Gastrocnemius medialis (tissue), 4 donors: Measurements from ENCODE around the gene KMO.

ENCODE experiments used
- POLR2A ChIP-seq, 2 donors: fragments of 450-650 bp; IDR thresholded peaks; one replicate each; pipeline ENCODE4 v1.6.1; 2017; ENCODE audit warnings: antibody characterized with exemption in 2 of 2, mild to moderate bottlenecking in 2 of 2, moderate library complexity in 2 of 2
- TF ChIP-seq, protein P1 (sequence below), 5 experiments: fragments of 450-650 bp in 3 of 5; fragments of 200-600 bp in 2 of 5; sonication (generic) in 2 of 5; IDR thresholded peaks in 4 of 5; conservative IDR thresholded peaks in 1 of 5; 1 replicate in 4 of 5; 2 replicates in 1 of 5; pipeline ENCODE4 v1.5.1; 2016 to 2019; ENCODE audit warnings: antibody characterized with exemption in 5 of 5, mild to moderate bottlenecking in 3 of 5, moderate library complexity in 3 of 5

DNA sequence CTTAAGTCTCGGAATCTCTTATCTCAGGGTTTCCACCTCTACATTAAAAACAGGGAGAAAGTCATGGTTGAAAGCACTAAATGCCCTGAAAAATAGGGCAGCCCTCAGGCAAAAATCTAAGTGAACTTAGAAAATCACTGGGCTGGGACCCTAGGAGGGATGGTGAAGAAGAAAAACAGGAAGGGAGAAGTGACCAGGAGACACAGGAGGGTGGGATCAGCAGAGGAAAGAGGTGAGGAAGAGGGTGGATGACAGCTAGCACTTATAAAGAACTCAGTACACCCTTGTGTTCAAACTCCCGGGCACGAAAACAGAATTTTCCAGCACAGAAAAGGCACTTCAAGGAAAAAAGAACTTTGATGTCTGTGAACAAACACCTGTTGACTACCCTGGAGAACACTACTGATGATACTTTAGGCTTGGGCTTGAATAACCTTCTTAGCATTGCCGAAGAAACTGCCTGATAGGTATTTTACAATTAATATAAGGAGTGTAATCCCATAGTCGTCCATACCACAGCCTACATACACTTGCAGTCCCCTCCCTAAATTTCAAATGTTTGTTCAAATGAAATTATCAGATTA lies 106.0 kb downstream of the KMO start:
- TF ChIP-seq, protein P1, sequence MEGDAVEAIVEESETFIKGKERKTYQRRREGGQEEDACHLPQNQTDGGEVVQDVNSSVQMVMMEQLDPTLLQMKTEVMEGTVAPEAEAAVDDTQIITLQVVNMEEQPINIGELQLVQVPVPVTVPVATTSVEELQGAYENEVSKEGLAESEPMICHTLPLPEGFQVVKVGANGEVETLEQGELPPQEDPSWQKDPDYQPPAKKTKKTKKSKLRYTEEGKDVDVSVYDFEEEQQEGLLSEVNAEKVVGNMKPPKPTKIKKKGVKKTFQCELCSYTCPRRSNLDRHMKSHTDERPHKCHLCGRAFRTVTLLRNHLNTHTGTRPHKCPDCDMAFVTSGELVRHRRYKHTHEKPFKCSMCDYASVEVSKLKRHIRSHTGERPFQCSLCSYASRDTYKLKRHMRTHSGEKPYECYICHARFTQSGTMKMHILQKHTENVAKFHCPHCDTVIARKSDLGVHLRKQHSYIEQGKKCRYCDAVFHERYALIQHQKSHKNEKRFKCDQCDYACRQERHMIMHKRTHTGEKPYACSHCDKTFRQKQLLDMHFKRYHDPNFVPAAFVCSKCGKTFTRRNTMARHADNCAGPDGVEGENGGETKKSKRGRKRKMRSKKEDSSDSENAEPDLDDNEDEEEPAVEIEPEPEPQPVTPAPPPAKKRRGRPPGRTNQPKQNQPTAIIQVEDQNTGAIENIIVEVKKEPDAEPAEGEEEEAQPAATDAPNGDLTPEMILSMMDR (IDR thresholded peaks at IDR 0.05 in 4 of 5, conservative IDR thresholded peaks at IDR 0.05 in 1 of 5): no peak
- TF ChIP-seq POLR2A (IDR thresholded peaks at IDR 0.05): no peak
